HG03521 (cell line): ENCODE results near the gene COX19.
"Not testable (repeated sequence)": the region's sequence is repeated elsewhere in the genome, so short reads cannot be mapped to it uniquely, and the experiment has no call there.

Source experiments
- ATAC-seq: cut with Tn5 transposase; IDR thresholded peaks from one replicate; pipeline ENCODE4 v1.9.1; 2021; ENCODE audit warnings: mild to moderate bottlenecking, moderate library complexity; ENCODE audit not compliant: unreplicated experiment

The COX19 gene

GRCh38 chr7:930975-931758 lies 44.2 kb downstream of the COX19 start:
- no peak for ATAC-seq

DNA sequence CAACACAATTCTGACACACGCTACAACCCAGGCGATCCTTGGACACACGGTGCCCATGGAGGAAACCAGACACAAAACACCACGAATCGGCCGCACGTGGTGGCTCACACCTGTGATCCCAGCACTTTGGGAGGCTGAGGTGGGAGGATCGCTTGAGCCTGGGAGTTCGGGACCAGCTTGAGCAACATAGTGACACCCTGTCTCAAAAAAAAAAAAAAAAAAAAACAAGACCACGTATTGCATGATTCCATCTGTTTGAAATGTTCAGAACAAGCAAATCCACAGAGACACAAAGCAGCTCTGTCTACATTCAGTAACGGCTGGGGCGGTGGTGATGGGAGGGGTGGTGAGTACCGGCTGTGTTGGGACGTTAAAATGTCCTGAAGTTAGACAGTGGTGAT lies 46.0 kb downstream of the COX19 start:
- ATAC-seq: no peak

GRCh38 chr7:927031-927671 lies 48.2 kb downstream of the COX19 start:
- no peak for ATAC-seq

- no peak for ATAC-seq
Observed at GRCh38 chr7:926061-927030, 49.0 kb downstream of the COX19 start.

DNA sequence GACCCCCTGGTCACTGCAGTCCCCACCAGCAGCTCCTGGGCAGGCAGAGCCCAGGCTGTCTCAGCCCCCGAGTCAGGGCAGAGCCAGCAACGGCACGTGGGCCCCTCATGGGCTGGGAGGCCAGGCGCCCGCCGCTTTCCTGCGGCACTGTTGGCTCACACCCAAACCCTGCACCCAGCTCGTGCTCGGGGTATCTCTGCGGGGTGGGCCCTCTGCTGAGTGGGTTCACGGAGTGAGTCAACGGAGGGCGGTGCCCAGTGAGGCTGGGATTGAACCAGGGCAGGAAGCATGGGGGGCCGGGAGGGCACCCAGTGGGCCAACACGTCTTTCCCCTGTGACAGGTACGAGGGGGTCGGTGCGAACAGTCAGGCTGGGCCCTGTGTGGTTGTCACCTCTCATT lies 49.7 kb downstream of the COX19 start:
- ATAC-seq: no peak

GRCh38 chr7:924541-925231 lies 50.7 kb downstream of the COX19 start:
- ATAC-seq: peak; percentile 35

GRCh38 chr7:924042-924441 lies 51.3 kb downstream of the COX19 start:
- ATAC-seq: not testable (repeated sequence)

- ATAC-seq: peak; percentile 73
Observed at GRCh38 chr7:923108-924041, 52.0 kb downstream of the COX19 start.

GRCh38 chr7:922334-923107 lies 52.8 kb downstream of the COX19 start:
- peak; percentile 6 for ATAC-seq

GRCh38 chr7:921581-922333 lies 53.6 kb downstream of the COX19 start:
- no peak for ATAC-seq

GRCh38 chr7:921071-921461 lies 54.3 kb downstream of the COX19 start:
- ATAC-seq: no peak

DNA sequence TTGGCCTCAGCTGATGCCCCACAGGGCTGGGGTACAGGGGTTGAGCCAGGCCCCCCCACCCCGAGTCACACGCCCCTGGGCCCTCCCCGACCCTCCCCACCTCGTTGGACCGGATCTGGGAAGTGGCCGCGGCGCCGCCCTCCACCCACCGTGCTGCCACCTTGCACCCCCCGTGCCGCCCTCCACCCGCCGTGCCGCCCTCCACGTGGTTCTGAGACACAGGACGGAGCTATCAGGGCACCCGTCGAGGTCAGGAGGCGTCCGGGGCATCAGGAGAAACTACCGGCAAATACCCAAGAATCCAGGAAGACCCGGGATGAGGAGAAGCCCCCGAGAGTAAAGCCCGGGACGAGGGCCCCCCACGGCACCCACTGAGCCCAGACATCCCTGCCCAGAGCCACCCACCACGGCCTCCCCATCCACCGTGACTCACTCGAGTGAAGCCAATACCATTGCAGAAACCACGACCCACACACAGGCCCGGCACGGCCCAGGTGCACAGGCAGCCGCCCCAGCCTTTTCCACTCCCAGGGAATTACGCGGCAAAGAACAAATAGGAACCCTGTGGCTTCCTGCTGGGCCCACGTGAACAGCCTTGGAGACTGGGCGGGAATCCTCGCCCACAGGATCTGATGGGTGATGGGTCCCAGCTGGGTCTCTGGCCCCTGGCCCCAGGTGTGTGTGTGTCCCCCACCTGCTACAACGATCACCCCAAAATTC lies 54.8 kb downstream of the COX19 start:
- no peak for ATAC-seq

DNA sequence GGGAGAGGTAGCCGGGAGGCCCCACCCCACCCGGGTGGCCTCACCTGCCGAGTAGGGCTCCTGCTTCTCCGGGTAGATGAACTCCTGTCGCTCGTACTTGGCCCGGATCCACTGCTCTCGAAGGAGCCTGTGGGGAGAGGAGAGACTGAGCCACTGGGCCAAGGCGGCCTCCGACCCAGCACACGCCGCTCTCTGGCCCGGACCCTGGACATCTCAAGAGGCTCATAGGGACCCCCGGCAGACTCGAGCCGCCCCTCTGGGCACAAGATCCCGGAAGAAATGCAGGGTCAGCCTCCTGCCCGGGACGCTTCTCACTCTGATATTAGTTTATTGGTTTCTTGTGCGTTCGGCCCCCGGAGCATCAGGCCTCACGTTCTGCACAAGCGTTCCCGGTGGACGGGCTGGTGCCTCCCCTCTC lies 55.4 kb downstream of the COX19 start:
- no peak for ATAC-seq

DNA sequence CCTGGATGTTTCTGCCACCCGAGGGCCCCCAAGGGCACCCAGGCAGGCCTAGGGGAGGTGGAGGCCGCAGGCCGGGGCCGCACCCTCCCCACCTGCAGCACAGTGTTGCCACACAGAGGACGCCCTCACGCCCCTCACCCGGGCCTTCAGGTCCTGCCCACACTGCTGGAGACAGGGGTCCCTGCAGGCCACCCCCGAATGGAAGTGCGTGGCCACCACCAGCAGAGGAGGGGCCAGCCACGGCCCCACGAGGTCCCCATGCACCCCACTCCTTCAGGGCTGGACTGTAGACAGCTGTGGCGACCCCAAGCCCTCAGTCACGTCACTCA lies 56.3 kb downstream of the COX19 start:
- no peak for ATAC-seq

GRCh38 chr7:918441-919113 lies 56.8 kb downstream of the COX19 start:
- no peak for ATAC-seq

DNA sequence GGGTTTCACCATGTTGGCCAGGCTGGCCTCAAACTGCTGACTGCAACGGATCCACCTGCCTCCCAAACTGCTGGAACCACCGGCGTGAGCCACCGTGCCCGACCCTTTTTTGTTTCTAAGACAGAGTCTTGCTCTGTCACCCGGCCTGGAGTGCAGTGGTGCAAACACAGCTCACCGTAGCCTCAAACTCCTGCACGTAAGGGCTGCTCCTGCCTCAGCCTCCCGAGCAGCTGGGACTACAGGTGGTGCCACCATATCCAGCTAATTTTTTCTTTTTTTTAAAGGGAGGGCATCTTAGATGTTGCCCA lies 57.3 kb downstream of the COX19 start:
- ATAC-seq: no peak
